Measurements from ENCODE around the gene GCA. TPM values are rescaled to one million over a fixed set of nuclear protein-coding genes. Genes with fewer than 3 reads are reported as not detected.
A peak's percentile ranks its signal among the peaks of the same experiment; 100 is the strongest.

The GCA gene
- total and polyA plus RNA-seq, 4 donors, result 9.7 to 45.2 (median 18.1) TPM

DNA sequence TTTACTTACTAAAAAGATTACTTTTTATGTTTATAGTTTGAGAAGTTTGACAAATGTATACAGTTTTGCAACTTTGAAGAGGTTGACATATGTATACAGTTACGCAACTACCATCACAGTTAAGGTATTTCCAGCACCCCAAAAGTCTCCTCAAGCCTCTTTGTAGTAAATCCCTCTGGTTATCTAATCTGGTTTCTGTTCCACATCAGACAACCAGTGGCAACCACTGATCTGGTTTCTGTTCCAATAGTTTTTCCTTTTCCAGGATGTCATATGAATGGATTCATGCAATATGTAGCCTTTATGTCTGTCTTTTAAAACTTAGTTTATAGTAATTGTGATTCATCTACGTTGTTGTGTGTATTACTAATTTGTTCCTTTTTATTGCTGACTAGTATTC, 48.9 kb upstream of the GCA start:
- no peak for TF ChIP-seq EGR1 (IDR thresholded peaks at IDR 0.05; ENCODE audit: low read depth in 2 of 2)
- no peak for TF ChIP-seq HNF4G (IDR thresholded peaks at IDR 0.05)
- no peak for TF ChIP-seq ATF3 (IDR thresholded peaks at IDR 0.05)
- TF ChIP-seq RAD21 (IDR thresholded peaks at IDR 0.05), result no peak
- TF ChIP-seq HNF4A (conservative IDR thresholded peaks at IDR 0.05), result no peak
- no peak for TF ChIP-seq JUND (IDR thresholded peaks at IDR 0.05)
- TF ChIP-seq MAX (IDR thresholded peaks at IDR 0.05), result no peak
- no peak for TF ChIP-seq REST (IDR thresholded peaks at IDR 0.05)
- no peak for TF ChIP-seq NR2F2 (IDR thresholded peaks at IDR 0.05)
- no peak overlapping the region for H3K9ac ChIP-seq (ENCODE audit: low read depth in 1 of 2, low read length in 2 of 2)
- H3K36me3 ChIP-seq (ENCODE audit: control insufficient read depth in 4 of 4, insufficient read depth in 3 of 4, low read depth in 1 of 4, low read length in 3 of 4), result peaks cover 0 to 5% (median 0%) of the 10 kb centered on the region in 4 donors
- H3K4me1 ChIP-seq (ENCODE audit: control insufficient read depth in 4 of 4, insufficient read depth in 4 of 4, low read length in 3 of 4), result peaks cover 2 to 16% (median 10%) of the 10 kb centered on the region in 4 donors
- H3K9me3 ChIP-seq (ENCODE audit: control insufficient read depth in 4 of 4, low read length in 3 of 4), result no peaks in the 10 kb centered on the region
- DNase-seq (ENCODE audit: low spot score), result no peak
- no peak overlapping the region for H3K27ac ChIP-seq (ENCODE audit: low read depth in 1 of 2, low read length in 2 of 2)
- H3K27me3 ChIP-seq (ENCODE audit: control insufficient read depth in 4 of 4, insufficient read depth in 4 of 4, low read length in 3 of 4), result no peaks in the 10 kb centered on the region
- H3K4me3 ChIP-seq (ENCODE audit: low read depth in 1 of 3, low read length in 3 of 3), result no peak overlapping the region
- WGBS, result 93% methylated on average over 2 of the region's 2 CpGs

DNA sequence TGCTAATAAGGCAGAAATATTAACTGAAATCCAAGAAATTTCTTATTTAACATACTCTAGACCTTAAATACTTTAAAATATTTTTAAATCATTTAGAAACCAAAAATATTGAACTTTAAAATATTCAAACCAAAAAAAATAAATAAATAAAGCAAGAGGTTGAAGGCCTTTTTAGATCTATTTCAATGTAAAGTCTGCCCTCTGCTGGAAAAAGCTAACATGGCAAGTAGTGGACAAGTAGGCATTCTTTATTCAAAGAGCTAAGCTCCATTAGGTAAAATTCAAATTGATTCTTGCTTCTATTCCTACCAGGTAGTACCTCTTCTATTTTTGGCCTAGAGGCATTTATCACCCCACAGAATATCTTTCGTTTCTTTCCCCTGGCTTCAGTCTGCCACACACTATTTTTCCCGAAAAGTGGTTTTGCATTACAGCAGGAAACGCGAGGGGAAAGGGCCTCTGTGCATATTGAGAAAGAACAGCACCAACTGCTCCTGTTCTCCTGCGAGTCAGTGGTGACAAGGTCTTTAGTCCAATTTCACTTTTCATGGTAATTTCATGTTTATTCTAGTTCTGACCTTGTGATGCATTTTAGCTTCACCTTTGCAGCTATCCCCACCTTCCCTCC, 45.9 kb upstream of the GCA start:
- H3K36me3 ChIP-seq (ENCODE audit: control insufficient read depth in 4 of 4, insufficient read depth in 3 of 4, low read depth in 1 of 4, low read length in 3 of 4), result peaks cover 0 to 3% (median 0%) of the 10 kb centered on the region in 4 donors
- H3K9me3 ChIP-seq (ENCODE audit: control insufficient read depth in 4 of 4, low read length in 3 of 4), result no peaks in the 10 kb centered on the region
- no peak overlapping the region for H3K27ac ChIP-seq (ENCODE audit: low read depth in 1 of 2, low read length in 2 of 2)
- TF ChIP-seq EGR1 (IDR thresholded peaks at IDR 0.05; ENCODE audit: low read depth in 2 of 2), result no peak
- no peak for TF ChIP-seq GABPA (IDR thresholded peaks at IDR 0.05 in 1 of 2, conservative IDR thresholded peaks at IDR 0.05 in 1 of 2)
- peak; percentile 88 to 89 for TF ChIP-seq RAD21 (IDR thresholded peaks at IDR 0.05)
- peak in 1 of 2 donors; percentile 37 for TF ChIP-seq RXRA (IDR thresholded peaks at IDR 0.05)
- peak in 1 of 2 donors; percentile 25 for TF ChIP-seq HNF4A (conservative IDR thresholded peaks at IDR 0.05)
- TF ChIP-seq, protein P1, sequence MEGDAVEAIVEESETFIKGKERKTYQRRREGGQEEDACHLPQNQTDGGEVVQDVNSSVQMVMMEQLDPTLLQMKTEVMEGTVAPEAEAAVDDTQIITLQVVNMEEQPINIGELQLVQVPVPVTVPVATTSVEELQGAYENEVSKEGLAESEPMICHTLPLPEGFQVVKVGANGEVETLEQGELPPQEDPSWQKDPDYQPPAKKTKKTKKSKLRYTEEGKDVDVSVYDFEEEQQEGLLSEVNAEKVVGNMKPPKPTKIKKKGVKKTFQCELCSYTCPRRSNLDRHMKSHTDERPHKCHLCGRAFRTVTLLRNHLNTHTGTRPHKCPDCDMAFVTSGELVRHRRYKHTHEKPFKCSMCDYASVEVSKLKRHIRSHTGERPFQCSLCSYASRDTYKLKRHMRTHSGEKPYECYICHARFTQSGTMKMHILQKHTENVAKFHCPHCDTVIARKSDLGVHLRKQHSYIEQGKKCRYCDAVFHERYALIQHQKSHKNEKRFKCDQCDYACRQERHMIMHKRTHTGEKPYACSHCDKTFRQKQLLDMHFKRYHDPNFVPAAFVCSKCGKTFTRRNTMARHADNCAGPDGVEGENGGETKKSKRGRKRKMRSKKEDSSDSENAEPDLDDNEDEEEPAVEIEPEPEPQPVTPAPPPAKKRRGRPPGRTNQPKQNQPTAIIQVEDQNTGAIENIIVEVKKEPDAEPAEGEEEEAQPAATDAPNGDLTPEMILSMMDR (IDR thresholded peaks at IDR 0.05; ENCODE audit: low read depth, low read length, missing input control), result peak; percentile 90
- no peaks in the 10 kb centered on the region for H3K27me3 ChIP-seq (ENCODE audit: control insufficient read depth in 4 of 4, insufficient read depth in 4 of 4, low read length in 3 of 4)
- peak; percentile 44 for DNase-seq (ENCODE audit: low spot score)
- H3K4me3 ChIP-seq (ENCODE audit: low read depth in 1 of 3, low read length in 3 of 3), result no peak overlapping the region
- peak overlapping the region in 1 of 2 donors; percentile 21 for H3K9ac ChIP-seq (ENCODE audit: low read depth in 1 of 2, low read length in 2 of 2)
- WGBS, result 47% methylated on average over 5 of the region's 5 CpGs
- peaks cover 2 to 29% (median 14%) of the 10 kb centered on the region in 4 donors for H3K4me1 ChIP-seq (ENCODE audit: control insufficient read depth in 4 of 4, insufficient read depth in 4 of 4, low read length in 3 of 4)

Data from liver (tissue), 9 donors.